GM15510 (cell line): ENCODE measurements around the gene CXXC1.

ENCODE experiments used
- POLR2A ChIP-seq: IDR thresholded peaks from 3 replicates; pipeline ENCODE4 v1.6.1; 2011; ENCODE audit warnings: borderline replicate concordance; ENCODE audit not compliant: insufficient read length; ENCODE audit errors: extremely low read depth

The CXXC1 gene

DNA sequence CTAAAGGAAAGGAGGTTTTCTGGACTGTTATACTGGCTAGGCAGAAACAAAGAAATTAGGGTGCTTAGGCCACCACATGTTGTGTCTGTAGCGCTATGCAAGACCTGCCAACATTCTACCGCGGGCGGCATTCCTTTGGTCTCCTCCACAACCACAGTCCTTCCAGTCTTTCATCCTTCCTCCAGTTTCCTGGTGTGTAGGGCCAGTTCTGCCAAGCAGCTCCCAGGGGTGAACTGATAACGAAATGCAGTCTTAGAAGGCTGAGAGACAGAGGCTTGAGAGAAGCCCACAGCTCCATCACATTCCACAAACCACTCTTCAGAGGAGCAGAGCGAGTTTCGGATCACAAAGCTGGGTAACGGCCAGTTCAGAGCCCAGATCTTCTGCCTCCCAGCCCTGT, 19.5 kb upstream of the CXXC1 start:
- no peak for TF ChIP-seq POLR2A

DNA sequence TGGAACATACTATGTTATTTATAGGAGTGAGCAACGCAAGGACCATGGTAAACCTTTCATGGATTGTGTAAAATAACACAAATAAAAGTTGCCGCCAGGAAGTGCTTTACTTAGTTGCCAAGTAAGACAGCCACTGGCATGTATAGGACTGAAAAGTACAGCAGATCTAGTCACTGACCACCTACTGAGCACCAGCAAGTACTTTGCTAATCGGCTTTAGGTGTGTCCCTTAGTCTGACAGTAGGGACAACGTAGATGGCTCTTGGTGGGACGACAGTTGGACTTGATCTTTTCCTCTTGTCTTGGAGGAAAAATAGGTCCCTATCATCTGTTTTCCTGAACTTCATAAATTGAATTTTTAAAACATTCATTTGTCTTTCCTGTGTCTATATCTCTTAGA, 13.6 kb upstream of the CXXC1 start:
- no peak for TF ChIP-seq POLR2A

DNA sequence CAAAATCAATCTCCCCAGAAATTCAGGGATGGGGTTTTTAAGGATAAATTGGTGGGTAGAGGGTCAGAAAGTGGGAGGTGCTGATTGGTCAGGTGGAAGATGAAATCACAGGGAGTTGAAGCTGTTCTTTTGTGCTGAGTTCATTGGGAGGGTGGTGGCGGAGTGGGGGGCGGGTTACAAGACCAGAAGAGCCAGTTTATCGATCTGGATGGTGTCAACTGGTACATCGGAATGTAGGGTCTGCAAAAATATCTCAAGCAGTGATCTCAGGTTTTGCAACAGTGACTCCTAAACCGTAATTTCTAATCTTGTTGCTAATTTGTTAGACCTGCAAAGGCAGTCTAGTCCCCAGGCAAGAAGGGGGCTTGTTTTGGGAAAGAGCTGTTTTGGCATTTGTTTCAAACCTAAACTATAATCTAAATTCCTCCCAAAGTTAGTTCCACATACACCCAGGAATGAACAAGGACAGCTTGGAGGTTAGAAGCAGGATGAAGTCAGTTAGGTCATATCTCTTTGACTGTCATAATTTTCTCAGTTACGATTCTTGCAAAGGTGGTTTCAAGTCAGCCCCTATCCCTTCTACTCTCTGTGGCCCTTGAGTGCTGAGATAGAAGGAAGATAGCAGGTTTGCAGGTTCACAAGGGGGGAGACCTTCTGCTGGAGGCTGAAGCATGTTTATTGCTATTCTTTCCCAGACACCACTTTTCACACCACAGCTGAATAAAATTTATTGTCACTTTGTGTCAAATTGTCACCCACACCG, 12.3 kb upstream of the CXXC1 start:
- no peak for TF ChIP-seq POLR2A

DNA sequence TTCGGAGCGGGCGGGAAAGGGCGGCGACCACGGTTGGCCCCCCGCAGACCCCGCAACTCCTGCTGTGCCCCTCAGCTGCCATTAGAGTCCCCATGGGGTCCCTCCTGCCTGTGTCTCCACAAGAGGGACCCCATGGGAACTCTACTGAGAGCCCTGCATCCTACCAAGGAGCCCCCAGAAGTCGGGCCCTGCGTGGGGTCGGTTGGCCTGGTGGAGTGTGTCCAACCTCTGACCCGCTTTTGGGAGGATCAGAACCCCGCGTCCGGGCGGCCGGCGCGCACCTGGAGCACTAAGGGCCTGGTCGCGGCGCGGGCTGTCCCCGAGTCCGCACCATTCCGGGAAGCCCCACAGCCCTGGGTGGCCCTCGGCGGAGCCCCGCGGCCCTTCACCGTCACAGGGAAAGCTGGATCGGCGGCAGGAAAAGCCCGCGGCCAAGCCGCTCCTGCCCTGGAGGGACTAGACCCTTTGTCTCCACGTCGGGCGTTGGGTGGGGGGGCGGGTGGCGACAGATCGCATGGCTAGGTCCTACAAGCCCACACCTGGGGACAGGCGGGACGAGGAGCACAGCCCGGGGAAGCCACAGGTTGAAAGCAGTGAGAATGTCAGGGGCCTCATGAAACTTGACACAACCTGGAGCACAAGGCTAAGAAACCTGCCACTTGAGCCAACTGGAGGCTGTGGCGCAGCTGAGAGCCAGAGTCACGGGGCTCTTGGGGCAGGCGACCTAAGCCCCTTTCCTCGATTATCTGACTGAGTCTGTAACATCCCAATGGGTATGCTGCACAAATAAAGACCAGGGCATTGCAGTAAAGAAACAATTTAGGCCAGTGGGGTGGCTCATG, 11.2 kb upstream of the CXXC1 start:
- no peak for TF ChIP-seq POLR2A

DNA sequence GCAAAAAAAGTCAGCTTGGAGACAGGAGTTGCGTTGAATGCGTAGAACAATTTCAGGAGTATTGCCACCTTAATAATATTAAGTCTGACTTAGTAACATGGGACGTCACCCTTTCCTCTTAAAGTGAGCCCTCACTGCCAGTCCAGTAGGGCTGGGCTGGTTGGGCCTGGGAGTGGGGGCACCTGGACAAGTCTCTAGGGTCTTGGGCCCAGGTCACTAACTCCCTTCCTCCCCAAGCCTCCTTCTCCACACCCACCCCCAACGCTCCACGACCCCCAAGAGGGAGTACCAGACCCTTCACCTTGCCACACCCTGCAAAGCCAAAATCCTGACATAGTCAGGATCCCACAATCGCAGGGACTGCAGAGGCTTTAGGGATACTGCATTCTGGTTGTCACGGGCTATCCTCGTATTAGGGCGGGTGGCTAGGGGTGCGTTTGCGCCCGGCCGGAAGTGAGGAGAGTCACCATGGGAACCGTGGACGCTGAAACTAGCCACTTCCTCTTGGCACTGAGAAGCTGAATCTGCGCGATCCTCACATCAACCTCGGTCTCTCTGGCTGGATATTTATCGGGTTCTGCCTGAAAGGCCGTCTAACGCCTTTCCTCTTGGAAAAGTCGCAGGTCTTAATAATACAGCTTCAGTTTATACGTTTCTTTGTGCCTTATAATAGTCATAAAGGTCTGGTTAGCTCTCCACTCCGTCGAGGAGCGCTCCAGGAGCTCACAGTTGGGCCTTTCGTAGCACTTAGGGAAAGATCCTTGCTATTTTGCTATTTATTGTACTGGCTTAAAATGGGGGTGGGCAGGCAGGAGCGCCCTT, 10.3 kb upstream of the CXXC1 start:
- no peak for TF ChIP-seq POLR2A

DNA sequence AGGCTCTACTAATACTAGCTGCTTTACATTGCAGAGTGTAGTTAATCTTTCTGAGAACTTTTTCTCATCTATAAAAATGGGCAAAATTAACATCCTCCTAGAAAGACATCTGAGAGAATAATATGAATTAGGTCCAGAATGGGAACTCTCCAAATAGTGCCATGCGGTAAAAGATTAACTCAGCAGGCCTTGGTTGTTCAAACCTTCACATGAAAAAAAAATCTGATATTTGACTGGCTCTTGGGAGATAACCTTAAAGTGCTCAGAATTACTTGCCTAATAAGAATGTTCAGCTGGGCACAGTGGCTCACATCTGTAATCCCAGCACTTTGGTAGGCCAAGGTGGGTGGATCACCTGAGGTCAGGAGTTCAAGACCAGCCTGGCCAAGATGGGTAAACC, 5.5 kb upstream of the CXXC1 start:
- no peak for TF ChIP-seq POLR2A

DNA sequence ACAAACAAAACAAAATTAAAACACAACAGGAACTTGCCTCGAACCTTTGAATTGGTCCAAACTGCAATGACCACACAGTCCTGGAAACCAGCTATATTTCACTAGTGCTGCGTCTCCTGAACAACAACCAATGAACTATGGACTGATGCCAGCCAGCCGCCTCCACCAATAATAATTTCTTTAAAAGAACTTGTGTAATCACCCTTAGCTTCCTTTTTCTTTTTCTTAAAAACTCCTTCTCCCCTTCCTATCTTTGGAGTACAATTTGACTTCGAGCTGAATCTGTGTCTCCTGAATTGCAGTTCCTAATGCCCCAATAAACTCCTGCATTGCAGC, 1.6 kb upstream of the CXXC1 start:
- TF ChIP-seq POLR2A = no peak

DNA sequence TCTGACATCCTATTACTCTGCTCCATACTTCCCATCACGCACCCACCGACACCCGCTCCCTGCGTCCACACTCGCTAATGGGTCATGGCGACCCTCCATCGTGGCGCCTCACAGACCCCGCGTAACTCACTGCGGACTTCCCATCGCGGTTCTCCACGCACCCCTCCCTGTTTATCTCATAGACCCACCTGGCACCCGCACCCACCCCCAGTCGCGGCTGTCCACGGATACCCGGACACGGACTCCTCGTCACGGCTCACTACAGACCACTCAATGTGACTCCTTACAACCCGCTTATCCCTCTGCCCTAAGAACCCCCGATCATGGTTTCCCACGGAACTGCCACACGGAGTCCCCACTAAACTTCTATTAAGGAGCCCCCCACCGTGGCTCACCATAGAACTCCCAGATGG, 458 bp downstream of the CXXC1 start:
- no peak for TF ChIP-seq POLR2A

DNA sequence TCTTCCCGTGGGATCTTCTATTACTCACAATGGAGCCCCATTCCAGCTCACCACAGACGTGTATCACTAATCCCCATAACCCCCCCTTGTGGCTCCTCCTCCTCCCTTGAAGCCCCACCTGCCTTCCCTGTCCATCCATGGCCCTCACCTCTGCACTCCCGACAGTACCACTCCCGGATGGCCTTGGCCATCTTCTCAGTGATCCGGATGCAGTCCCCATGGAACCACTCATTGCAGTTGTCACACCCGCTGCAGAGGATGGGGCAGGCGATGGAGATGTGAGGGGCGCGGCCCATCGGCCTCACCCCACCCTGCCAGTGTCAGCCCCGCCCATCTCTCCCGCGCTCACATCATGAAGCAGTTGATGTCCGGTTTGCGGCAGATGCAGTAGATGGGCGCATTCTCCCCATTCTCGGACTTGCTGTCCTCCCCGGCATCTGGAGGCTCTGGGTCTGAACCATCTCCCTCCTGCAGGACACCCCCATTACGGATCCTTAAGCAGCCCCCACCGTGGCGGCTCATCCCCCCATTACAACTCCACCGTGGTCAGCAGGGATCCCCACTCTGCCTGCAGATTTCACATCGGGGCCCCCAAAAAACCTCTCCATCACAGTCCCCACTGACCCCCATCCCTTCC, 983 bp downstream of the CXXC1 start:
- no peak for TF ChIP-seq POLR2A

DNA sequence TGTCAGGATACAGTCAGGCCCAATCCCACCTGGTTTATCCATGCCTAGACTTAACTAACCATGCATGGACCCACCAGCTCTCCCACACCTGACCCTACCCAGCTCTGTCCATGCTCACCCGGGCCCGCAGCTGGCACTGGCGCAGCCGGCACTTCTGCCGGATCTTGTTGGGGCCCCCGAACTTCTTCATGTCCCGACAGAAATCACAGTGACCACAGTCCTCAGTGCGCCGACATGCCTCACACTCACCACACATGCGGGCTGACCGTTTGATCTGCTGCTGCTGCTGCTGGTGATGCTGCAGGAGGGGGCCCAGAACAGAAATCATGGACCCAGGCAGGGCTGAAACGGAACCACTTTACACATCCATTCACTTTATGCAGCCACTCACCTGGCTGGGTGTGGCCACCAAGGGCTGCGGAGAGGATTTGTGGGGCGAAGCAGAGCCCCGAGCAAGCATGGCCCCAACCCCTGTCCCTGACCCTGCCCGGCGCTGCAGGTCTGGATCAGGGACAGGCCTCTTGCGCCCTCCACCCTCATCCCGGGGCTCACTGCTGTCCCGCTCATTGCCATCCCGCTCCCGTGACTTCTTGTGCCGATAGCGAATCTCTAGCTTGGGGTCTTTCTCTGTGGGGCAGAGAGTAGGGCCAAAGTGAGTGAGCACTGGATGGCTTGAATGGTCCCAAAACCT, 1.7 kb downstream of the CXXC1 start:
- no peak for TF ChIP-seq POLR2A

DNA sequence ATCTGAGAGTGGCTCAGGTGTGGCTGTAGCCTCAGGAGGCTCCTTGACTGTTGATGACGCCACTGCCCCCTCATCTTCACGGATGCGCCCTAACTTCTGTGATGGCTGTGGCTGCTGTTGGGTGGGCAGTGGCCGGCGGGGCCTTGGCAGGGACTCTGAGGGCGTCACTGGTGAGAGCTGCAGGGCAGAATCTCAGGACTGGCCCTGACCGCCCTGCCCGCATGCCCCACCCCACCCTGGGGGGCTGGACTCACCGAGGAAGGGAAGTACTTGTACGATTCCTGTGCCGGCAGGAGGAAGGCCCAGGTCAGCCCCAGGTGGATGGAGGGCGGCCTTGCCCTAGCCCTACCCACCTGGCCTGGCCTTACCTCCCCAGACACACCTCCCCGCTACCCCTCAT, 2.4 kb downstream of the CXXC1 start:
- TF ChIP-seq POLR2A = no peak

DNA sequence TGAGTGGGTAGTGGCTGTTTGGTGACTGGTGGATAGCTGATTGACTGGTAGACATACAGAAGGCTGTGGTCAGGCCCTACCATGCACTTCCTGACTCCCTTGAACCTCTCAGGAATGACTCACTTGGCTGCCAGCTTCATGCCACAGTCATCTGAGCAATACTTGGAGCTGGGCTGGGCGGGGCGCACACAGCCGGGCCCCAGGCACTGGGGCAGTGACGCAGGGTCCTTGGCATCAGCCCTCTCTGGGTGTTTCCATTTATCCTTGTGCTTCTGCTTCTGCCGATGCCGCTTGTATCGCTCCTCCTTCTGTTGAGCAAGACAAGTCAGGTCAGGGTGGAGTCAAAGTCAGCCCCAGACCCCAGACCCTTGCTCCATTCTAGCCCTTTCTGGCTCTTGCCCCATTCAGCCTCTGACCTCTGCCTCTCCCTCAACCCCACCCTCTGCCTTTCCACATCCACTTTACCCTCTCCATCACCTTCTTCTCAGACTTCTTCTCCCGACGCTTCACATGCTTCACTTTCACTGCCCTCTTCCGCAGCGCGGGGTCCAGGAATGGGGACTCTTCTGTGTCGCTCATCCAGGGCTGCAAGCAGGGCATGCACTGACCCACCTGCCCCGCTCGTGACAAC, 3.1 kb downstream of the CXXC1 start:
- no peak for TF ChIP-seq POLR2A

DNA sequence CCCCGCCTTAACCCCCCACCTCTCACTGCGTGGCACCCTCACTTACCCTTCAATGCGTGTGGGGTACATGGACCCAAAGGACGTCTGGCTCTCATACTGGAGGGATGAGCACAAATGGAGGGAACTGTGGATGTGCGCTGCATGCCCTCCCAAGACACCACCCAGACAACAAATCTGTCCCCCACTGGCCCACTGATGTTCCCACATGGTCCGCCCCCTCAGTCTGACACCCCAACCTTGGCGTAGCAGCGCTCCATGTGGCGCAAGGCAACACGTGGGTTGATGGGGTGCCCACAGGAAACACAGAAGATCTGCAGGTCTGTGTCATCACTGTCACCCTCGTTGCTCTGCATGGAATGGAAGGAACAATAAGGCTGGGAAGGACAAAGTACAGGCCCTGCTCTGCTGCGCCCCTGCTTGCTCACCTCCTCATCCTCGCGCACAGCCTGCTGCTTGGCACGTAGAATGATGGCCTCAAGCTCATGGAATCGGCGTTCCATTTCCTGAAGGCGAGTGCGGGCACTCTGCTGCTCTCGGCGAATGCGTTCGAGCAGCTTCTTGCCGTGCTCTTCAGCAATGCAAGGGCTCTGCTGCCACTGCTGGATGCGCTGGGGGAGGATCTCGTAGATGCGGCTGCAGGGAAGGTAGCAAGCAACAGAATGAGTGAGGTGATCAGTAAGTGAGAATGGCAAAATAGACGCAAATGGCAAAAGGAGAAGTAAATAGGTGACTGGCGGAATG, 3.9 kb downstream of the CXXC1 start:
- TF ChIP-seq POLR2A = no peak
